Head of caudate nucleus (tissue), 42 donors: Measurements from ENCODE around the gene NFAM1.
A peak's percentile ranks its signal among the peaks of the same experiment; 100 is the strongest.

Experiments
- DNase-seq, 42 donors: peaks; one replicate each; pipeline versions ENCODE4 v3.0.0 to v3.0.0-alpha.2; 2020 to 2021; ENCODE audit warnings: mixed read lengths in 7 of 42
- intact Hi-C: fragments of 100-400 bp; cut with DNase I; formaldehyde crosslinking; loops from one replicate; pipeline ENCODE4 v1.15.0; 2022

The NFAM1 gene

DNA sequence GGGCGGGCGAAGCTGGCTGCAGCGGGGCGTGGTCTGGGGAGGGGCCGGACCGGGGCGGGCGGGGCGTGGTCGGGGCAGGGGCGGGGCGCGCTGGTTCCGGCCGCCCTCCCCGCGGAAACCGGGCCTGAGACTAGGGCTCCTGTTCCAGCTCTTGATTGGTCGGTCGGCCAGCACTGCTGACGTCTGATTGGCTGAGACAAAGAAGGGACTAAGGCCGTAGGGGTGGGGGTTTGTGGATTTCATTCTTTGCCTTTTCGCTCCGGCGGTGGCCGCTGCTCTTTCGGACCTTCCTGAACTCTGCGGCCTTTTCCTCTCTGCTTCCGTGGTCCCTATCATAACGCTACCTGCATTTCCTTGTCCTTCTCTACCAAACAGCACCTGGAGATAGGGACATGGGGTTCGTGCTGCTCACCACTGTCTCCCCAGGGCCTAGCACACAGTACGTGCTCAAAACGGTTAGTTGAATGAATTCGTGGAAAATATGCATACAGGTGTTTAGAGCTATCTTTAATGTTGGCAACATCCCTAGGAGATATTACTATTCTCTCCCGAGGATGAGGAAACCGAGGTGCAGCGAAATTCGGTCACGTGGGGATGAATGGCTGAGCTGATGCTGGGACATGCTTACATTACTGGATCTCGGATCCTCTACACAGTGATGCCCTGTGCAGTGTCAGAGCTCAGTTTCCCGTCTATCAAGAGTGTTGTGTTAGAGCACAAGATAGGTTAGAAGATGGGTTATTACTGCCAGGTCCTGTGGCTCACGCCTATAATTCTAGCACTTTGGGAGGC, 62.8 kb downstream of the NFAM1 start:
- intact Hi-C loops: loop anchor here (5.0 kb wide), 1 partner anchor 277 kb away; the partner anchor contains the start of gene NDUFA6
- DNase-seq: peak; percentile 94 to 99 (median 97)

DNA sequence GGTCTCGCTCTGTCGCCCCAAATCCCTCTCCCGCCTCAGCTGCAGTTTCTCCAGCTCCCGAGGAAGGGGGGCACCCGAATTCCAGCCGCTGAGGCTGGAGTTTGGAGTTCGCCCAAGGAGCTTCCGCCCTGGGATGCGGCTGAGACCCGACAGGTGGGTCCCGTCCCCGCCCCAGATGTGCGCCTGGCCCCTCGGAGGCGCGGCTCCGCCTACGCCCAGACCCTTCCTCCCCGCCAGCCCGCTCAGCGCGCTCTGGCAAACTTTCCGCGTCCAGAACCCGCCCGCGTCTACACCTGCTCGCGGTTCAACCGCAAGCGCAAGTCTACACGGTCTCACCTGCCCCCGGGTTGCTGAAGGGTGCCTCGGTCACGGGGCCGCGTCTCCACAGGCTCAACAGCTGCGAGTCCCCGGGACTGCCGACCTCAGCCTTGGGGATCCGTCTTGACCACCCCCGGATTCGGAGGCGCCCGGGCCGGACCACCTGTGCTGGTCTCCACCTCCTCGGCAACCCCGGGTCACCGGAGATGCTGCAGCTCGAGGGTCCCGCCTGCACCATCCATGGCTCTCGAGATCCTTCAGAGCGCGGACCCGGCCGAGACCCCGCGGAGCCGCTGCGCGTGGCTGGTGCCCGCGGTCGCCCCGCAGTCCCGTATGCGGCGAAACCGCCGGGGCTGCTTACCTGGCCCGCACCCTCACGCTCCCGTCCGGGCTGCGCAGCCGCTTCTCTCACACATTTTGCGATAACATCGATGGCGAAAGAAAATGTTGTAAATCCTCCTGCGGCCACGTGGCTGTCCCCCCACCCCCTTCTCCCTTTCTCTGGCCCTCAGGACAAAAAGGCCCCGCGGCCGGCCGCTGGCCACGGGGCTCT, 63.6 kb downstream of the NFAM1 start:
- intact Hi-C loops: loop anchor here (5.0 kb wide), 1 partner anchor 276 kb away; the partner anchor contains the start of gene NDUFA6

DNA sequence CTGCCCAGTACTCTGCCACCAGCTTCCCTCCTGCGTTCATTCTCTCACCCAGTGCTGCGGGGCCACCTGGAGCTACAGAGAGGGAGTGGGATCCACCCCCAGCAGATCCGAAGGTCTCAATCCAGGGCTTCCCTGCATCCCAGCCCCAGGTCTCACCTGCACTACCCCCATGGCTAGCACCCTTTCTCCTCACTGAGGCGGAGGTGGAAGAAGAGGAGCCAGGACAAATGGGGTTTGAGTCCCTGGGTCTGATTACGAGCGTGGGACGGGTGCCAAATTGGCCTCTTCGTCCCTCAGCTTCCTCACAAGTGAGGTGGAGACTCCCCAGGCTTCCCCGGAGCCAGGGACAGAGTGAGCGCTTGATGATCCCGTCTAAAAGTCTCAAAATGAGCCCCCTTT, 64.2 kb downstream of the NFAM1 start:
- intact Hi-C loops: loop anchor here (5.0 kb wide), 1 partner anchor 276 kb away; the partner anchor contains the start of gene NDUFA6
- peak in 1 of 42 donors; percentile 55 for DNase-seq

More for the DNA sequence above, 63.6 kb downstream of the NFAM1 start:
- peak in 24 of 42 donors; percentile 17 to 57 (median 36) for DNase-seq

DNA sequence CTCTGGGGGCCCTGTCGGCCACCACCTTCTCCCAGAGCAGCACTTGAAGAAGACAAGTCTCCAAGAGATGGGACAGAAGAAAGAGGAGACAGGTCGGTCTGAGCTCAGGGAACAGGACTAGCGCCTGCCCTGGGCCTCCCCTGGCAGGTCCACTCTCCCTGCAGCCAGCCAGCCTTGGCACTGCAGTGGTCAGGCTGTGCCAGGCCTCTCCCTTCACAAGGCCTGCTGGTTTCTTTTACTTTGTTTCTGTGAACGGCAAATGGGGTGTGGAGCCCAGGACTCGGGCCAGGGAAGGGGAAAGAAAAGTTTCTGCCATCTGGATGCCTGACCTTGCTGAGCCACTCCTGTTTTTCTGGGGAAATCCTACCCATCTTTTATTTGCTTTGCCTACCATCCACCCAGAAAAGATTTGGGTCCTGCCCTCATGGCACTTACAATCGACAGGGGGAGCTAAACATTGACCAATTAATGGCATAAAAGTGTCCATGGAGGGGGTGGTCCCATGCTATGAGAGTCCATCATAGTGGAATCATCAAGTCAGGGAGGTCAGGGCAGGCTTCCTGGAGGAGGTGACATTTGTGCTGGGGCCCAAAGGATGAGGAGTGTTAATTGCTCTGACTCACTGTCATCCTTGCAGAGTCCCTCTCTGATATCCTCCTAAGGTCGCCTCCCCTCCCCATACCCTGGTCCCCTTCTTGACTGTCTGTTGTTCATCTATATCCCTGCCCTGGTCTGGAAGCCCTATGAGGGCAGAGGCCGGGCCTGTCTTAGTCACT, 65.2 kb downstream of the NFAM1 start:
- intact Hi-C loops: loop anchor here (5.0 kb wide), 1 partner anchor 275 kb away; the partner anchor contains the start of gene NDUFA6
- peak in 35 of 42 donors; percentile 33 to 78 (median 58) for DNase-seq

DNA sequence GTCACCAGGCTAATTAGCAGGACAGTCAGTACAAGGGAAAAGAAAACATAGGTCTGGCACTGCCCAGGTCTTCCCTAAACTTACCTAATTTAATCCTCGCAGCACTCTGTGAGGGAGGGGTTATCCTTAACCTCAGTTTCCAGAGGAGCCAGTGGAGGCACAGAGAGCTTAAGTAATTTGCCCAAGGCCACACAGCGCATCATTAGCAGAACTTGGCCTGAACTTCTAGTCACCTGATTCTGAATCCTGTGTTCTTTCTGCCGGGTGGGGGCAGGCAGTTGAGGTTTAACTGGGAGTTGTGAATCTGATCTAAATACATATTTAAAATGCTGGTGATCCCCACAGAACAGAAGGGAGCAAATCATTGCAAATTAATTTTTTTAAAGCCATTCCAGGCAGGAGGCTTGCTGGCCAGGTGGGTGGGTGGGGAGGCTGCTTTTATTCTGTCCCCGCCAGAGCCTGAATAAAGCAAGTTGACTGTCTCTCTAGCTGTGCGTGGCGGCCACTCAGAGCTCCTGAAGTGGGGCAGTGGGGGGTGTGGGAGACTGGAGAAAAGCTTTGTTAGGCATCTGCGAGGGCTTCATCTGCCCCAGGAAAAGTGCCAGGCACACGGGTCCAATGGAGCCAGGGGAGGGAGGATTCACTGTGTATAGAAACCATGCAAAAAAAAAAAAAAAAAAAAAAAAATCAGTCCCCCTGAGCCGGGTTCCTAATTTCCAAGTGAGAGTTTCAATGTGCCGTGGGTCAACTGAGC, 66.1 kb downstream of the NFAM1 start:
- intact Hi-C loops: loop anchor here (5.0 kb wide), 1 partner anchor 274 kb away; the partner anchor contains the start of gene NDUFA6
- peak in 2 of 42 donors; percentile 28 to 42 for DNase-seq

DNA sequence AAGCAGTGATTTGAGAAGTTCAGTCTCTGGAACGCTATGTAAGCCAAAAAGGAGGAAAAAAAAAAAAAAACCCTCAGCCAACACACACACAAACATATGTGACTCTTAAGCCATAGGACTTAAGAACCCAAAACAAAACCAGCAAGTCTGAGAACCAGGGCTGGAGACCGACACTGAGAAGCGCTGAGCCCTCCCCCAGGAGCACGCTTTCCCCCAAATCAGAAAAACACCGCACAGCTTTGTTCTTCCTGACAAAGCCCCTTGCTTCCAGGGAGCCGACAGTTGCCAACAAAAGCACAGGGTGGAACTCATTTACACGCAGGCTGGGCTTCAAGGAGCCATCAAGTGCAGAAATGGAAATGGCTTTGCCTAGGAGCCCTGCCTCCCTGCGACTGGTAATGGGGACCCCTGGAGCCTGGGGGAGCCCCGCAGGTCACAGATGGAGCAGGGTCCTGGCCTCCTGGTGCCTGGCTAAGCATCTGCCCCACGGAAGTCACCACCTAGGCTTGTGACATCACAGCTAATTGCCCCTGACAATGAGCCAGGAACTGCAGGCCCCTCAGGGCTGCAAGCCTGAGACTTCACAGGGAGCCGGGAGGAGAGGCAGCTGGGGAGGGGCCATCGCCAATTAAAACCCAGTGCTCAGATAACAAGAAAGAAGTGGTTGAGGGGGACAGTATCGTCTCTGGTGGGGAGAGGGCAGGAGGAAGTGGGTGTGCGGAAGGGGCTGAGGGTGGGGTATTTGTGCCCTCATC, 66.9 kb downstream of the NFAM1 start:
- intact Hi-C loops: loop anchor here (5.0 kb wide), 1 partner anchor 273 kb away; the partner anchor contains the start of gene NDUFA6
- peak in 7 of 42 donors; percentile 21 to 54 (median 47) for DNase-seq

DNA sequence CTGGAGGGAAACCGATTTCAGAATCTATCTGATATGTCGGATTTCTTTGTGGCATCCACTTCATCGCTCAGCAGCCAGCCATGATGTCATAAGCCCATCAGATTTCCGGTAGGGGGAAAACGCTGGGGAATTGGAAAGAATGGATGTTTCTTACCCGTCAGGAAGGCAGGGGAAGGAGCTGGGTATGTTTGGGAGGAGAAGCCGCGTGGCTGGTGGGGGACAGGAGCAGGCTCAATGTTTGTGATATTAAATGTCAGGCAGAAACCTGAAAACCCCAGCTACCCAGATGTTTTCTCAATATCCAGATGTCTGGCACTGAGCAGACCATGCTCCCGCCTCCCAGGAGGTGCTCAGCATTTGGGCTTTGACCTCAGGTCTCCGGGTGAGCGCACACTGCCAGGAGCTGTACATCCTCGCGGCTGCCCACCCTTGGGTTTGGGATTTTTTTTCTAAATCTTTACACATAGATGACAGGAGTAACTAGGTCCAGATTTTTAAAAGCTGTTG, 67.5 kb downstream of the NFAM1 start:
- DNase-seq: no peak
- intact Hi-C loops: loop anchor here (5.0 kb wide), 1 partner anchor 272 kb away; the partner anchor contains the start of gene NDUFA6

DNA sequence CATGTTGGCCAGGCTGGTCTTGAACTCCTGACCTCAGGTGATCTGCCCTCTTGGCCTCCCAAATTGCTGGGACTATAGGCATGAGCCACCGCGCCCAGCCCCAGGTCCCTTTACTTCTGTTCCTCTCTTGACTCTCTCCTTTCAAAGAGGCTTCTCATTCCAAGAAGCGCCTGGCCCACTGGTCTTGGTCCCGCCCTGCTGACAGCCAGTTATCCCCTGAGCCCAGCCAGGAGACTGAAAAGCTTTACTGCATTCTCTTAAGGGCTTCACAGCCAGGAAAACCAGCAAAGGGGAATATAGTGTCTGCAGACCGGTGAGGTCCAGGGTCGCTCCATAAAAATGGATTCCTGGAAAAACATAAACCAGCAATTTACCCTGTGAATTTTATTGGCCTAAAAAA, 68.3 kb downstream of the NFAM1 start:
- intact Hi-C loops: no loop called here
- no peak for DNase-seq

DNA sequence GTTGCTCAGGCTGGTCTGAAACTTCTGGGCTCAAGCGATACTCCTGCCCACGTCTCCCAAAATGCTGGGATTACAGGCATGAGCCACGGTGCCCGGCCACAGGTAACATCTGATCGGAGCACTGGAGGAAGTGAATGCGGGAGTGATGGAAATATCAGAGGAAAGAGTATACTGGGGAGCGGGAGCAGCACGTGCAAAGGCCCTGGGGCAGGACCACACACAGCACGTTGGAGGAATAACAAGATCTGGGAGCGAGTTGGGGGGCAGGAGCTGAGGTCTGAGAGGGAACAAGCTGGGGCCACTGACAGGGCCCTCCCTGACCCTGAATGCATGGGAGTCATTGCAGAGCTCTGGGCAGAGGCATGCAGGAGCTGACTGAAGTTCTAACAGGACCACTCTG, 70.7 kb downstream of the NFAM1 start:
- no peak for DNase-seq
- intact Hi-C loops: no loop called here

DNA sequence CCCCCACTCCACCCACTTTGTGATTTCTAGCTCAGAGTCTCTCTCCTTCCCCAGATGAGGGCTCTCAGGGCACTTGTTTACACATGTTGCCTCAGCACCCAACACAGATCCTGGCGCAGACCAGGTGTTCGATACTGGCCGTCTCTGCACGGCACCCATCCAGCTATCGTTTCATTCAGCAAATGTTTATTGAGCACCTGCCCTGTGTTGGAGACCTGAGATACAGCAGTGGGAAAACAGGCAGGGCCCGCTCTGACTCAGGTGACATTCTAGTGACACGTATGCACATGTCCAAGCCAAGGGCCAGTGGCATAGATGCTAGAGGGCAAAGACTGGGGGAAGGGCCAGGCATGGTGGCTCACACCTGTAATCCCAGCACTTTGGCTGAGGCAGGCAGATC, 71.9 kb downstream of the NFAM1 start:
- no peak for DNase-seq
- intact Hi-C loops: no loop called here

DNA sequence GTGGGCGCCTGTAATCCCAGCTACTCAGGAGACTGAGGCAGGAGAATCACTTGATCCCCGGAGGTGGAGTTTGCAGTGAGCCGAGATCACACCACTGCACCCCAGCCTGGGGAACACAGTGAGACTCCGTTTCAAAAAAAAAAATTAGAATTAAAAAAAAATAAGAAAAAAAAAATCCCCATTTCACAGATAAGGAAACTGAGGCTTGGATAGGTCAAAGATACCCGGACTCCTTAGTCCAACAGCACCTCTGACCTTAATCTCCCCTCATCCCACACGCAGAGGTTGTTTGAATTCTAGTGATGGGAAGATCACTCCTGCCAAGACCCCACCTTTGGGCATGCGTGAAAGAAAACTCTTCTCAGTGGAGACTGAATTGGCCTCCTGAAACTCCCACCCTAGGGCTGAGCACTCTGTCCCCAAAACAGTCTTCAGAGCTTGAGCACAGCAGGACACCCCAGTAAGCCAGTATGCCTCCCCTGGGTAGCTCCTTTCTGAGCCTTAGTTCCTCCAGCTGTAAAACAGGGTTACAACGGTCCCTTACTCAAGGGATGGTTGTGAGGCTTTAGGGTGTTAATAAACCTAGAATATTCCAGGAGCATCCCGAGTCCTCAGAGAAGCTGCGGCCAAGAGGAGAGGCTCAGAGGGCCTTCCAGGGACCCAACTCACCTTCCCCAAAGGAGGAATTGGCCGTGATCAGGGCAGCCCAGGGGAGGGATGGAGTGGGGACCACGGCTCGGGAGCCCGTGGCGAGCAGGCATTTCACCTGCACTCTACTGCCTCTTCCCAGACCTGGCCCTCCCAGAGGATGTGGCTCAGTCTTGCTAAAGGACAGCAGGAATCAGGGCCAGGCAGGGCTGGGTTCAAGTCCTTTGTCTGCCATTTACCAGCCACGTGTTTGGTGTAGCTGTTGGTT, 73.3 kb downstream of the NFAM1 start:
- intact Hi-C loops: no loop called here
- no peak for DNase-seq

DNA sequence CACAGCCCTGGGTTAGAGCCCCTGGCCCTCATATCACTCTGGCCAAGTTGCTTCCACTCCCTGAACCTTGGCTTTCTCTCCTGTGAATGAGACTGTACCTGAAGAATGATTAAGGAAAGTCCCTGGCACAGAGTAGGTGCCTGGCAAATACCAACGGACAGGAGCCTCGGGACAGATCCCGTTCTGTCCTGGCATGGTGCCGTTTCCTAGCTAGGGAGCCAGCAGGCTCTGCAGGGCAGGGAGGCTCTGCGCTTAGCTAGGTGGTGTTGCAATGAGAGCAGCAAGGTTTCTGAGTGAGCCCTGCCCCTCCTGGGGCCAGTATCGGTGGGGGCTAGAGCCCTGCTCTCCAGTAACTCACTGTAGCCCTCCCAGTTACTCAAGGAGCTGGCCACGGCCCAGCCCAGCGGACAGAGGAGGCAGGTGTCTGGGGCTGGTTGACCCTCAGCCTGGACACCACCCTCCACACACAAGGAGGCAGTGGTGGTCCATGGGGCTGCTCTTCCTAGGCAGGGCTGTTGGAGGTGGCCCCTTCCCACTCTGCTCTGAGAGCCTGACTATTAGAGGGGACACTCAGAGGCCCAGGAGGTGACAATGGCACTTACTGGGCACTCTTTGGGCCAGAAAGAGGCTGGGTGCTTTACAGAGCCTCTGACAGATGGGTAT, 74.4 kb downstream of the NFAM1 start:
- intact Hi-C loops: no loop called here
- DNase-seq: no peak

DNA sequence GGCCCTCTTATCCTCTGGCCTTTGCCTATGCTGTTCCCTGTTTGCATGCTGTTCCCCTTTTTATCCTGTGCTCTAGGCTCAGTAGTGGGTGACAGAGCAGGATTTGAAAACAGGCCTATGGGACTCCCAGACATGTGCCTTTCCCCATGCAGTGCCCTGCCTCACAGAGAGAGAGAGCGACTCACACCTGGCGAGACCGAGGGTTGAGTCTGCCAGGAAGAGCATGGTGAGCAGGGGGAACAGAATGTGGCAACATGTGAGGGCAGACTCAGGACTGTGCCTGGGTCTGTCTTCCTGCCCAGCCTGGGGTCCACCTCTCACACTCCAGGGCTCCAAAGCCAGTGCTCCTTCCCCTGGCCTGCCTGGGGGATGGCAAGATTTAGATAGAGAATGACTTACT, 75.0 kb downstream of the NFAM1 start:
- DNase-seq: no peak
- intact Hi-C loops: no loop called here

DNA sequence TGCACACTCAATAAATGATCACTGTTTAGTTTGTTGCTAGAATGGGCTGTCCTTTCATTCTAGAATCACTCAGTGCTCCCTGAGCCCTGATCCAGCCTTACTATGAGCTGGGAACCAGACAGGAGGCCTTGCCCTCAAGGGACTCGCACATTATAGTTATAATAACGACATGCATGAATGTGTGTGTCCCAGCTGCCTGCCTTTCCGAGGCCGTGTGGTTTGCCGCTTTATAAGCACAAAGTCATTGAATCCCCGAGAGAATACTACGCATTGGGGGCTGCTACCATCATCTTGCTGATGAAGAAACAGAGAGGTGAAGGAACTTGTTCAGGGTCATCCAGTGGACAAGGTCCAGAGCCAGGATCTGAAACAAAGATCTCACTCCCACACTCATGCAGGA, 75.7 kb downstream of the NFAM1 start:
- DNase-seq: no peak
- intact Hi-C loops: no loop called here

DNA sequence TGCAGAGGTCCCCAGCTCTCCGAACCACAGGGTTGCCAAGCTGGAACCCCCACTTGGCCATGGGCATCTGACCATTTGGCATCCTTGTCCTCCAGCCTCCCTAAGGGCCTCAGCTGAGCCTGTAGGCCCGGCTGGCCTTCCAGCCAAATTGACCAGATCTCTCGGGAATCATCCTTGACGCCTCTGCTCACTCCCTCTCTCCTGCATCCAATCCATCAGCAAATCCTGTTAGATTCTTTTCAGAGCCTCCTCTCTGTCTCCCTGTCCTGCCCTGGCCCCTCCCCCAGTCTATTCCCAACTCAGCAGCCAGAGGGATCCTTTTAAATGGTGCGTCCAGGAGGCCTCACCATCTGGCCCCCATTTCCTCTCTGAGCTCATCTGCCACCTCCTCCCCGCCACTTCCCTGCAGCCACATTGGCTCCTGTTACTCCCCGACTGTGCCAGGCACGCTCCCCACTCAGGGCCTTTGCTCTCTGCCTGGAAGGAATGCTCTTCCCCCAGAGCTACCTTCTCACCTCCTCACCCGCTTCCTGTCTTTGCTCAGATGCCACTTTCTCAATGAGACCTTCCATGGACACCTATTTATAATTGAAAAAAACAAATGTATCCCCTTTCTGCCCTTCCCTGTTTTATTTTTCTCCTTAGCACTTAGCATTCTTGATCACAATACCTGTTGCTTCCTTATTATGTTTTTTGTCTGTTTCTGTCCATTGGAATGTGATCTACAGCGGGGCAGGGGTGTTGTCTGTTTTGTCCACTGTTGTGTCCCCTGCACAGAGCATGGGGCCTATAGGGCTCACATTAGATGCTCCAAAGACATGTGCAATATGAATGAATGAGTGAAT, 78.1 kb downstream of the NFAM1 start:
- DNase-seq: no peak
- intact Hi-C loops: no loop called here
